Fibroblast of lung (primary cell): Measurements from ENCODE around the gene GCAT. TPM values are rescaled to one million over a fixed set of nuclear protein-coding genes. Genes with fewer than 3 reads are reported as not detected.

Experiments
- DNase-seq, 2 donors: peaks; one replicate each; pipeline versions ENCODE4 v3.0.0 to v3.0.0-alpha.2; 2010; ENCODE audit warnings: low read depth in 2 of 2
- H2AFZ ChIP-seq: 2 replicates; pipeline ENCODE4 v1.5.1; 2012; ENCODE audit warnings: low read length, control low read depth, inconsistent platforms
- H3K27ac ChIP-seq: 2 replicates; pipeline ENCODE4 v1.5.1; 2011; ENCODE audit warnings: low read length, control low read depth; ENCODE audit not compliant: insufficient read depth
- H3K27me3 ChIP-seq: 2 replicates; pipeline ENCODE4 v1.5.1; 2011; ENCODE audit warnings: mild to moderate bottlenecking, low read length; ENCODE audit not compliant: control insufficient read depth, insufficient read depth
- H3K36me3 ChIP-seq: 2 replicates; pipeline ENCODE4 v1.5.1; 2011; ENCODE audit warnings: low read length; ENCODE audit not compliant: control insufficient read depth, insufficient read depth
- H3K4me1 ChIP-seq: 2 replicates; pipeline ENCODE4 v1.5.1; 2011; ENCODE audit warnings: low read length; ENCODE audit not compliant: control insufficient read depth, insufficient read depth; ENCODE audit errors: extremely low read depth
- H3K4me2 ChIP-seq: 2 replicates; pipeline ENCODE4 v1.5.1; 2011; ENCODE audit warnings: low read length, control low read depth; ENCODE audit not compliant: insufficient read depth; ENCODE audit errors: extremely low read depth
- H3K4me3 ChIP-seq, 4 experiments: fragments of 200-600 bp in 1 of 4; sonication (generic) in 1 of 4; replicated peaks in 1 of 4; 2 replicates each; pipeline ENCODE4 v1.5.1; 2011 to 2016; ENCODE audit warnings: low read length in 4 of 4, low read depth in 3 of 4, mild to moderate bottlenecking in 3 of 4, control low read depth in 2 of 4, inconsistent platforms in 1 of 4, mixed read lengths in 1 of 4; ENCODE audit not compliant: insufficient read depth in 1 of 4; ENCODE audit errors: control extremely low read depth in 1 of 4
- H3K79me2 ChIP-seq: 2 replicates; pipeline ENCODE4 v1.5.1; 2012; ENCODE audit warnings: mild to moderate bottlenecking, low read length, inconsistent platforms; ENCODE audit not compliant: control insufficient read depth, insufficient read depth
- H3K9ac ChIP-seq: 2 replicates; pipeline ENCODE4 v1.5.1; 2011; ENCODE audit warnings: mild to moderate bottlenecking, low read length, control low read depth; ENCODE audit not compliant: insufficient read depth
- H3K9me3 ChIP-seq: 2 replicates; pipeline ENCODE4 v1.5.1; 2012; ENCODE audit warnings: low read depth, low read length; ENCODE audit not compliant: control insufficient read depth, insufficient read depth
- H4K20me1 ChIP-seq: 2 replicates; pipeline ENCODE4 v1.5.1; 2011; ENCODE audit warnings: low read length; ENCODE audit not compliant: control insufficient read depth, insufficient read depth; ENCODE audit errors: extremely low read depth
- CTCF ChIP-seq, 2 donors: IDR thresholded peaks in 1 of 2; conservative IDR thresholded peaks in 1 of 2; 1 replicate in 1 of 2; 2 replicates in 1 of 2; pipeline ENCODE4 v1.5.1; 2011 to 2012; ENCODE audit warnings: low read length in 2 of 2, control low read depth in 1 of 2, inconsistent platforms in 1 of 2, low read depth in 1 of 2, mild to moderate bottlenecking in 1 of 2
- EZH2 ChIP-seq: IDR thresholded peaks from 2 replicates; pipeline ENCODE4 v1.5.1; 2012; ENCODE audit warnings: low read length, control low read depth, mild to moderate bottlenecking; ENCODE audit errors: missing control alignments
- polyA plus RNA-seq, 2 donors: library from polyadenylated mRNA; depleted of rRNA in 1 of 2; stranded (reverse) in 1 of 2; unstranded in 1 of 2; fragments of >200 nt; gene quantifications; 2 replicates each; pipeline ENCODE4 v1.2.1, GENCODE V29; 2011 to 2012; ENCODE audit warnings: missing spikeins in 1 of 2
- total RNA-seq: library from RNA; depleted of rRNA; stranded (reverse); fragments of >200 nt; gene quantifications from 2 replicates; pipeline ENCODE4 v1.2.1, GENCODE V29; 2014

The GCAT gene
- total and polyA plus RNA-seq, 2 donors (not counting 1 experiment from before 2014, with no cell fraction given): 6.6 to 11.9 TPM

- TF ChIP-seq CTCF (conservative IDR thresholded peaks at IDR 0.05 in 1 of 2, IDR thresholded peaks at IDR 0.05 in 1 of 2; ENCODE audit: low read depth in 1 of 2, low read length in 2 of 2) (no peak), EZH2 (no peak)
- H3K4me1 ChIP-seq: no peaks in the 10 kb centered on the region
- no peak overlapping the region for H3K4me3 ChIP-seq
- H2AFZ ChIP-seq: no peak overlapping the region
- H3K36me3 ChIP-seq: peaks cover 13% of the 10 kb centered on the region
- no peaks in the 10 kb centered on the region for H4K20me1 ChIP-seq
- no peaks in the 10 kb centered on the region for H3K9me3 ChIP-seq
- H3K9ac ChIP-seq: no peak overlapping the region
- H3K27ac ChIP-seq: no peak overlapping the region
- no peak overlapping the region for H3K4me2 ChIP-seq
- H3K27me3 ChIP-seq: no peaks in the 10 kb centered on the region
- DNase-seq: no peak
- peaks cover 46% of the 10 kb centered on the region for H3K79me2 ChIP-seq
Observed at GRCh38 chr22:37850801-37851200, 43.1 kb downstream of the GCAT start.

GRCh38 chr22:37852418-37852817 lies 44.7 kb downstream of the GCAT start:
- DNase-seq: no peak

GRCh38 chr22:37854946-37855345 lies 47.2 kb downstream of the GCAT start:
- H3K36me3 ChIP-seq: peaks cover 19% of the 10 kb centered on the region
- TF ChIP-seq EZH2 (no peak), CTCF (conservative IDR thresholded peaks at IDR 0.05 in 1 of 2, IDR thresholded peaks at IDR 0.05 in 1 of 2; ENCODE audit: low read depth in 1 of 2, low read length in 2 of 2) (no peak)
- DNase-seq: no peak
- no peaks in the 10 kb centered on the region for H3K4me1 ChIP-seq
- H3K9me3 ChIP-seq: no peaks in the 10 kb centered on the region
- no peaks in the 10 kb centered on the region for H3K27me3 ChIP-seq
- H3K79me2 ChIP-seq: peaks cover 36% of the 10 kb centered on the region
- no peak overlapping the region for H3K27ac ChIP-seq
- no peak overlapping the region for H3K4me3 ChIP-seq
- H3K9ac ChIP-seq: no peak overlapping the region
- no peak overlapping the region for H3K4me2 ChIP-seq
- no peak overlapping the region for H2AFZ ChIP-seq
- no peaks in the 10 kb centered on the region for H4K20me1 ChIP-seq

More at GRCh38 chr22:37852418-37852817, 44.7 kb downstream of the GCAT start:
- Histone ChIP-seq H3K4me1 (no peaks in the 10 kb centered on the region), H3K79me2 (peaks cover 46% of the 10 kb centered on the region), H3K27me3 (no peaks in the 10 kb centered on the region), H4K20me1 (no peaks in the 10 kb centered on the region), H3K4me2 (no peak overlapping the region), H3K36me3 (peaks cover 15% of the 10 kb centered on the region), H3K27ac (no peak overlapping the region), H2AFZ (no peak overlapping the region), H3K9me3 (no peaks in the 10 kb centered on the region), H3K4me3 (no peak overlapping the region), H3K9ac (no peak overlapping the region)
- no peak for TF ChIP-seq CTCF (conservative IDR thresholded peaks at IDR 0.05 in 1 of 2, IDR thresholded peaks at IDR 0.05 in 1 of 2; ENCODE audit: low read depth in 1 of 2, low read length in 2 of 2)
- no peak for TF ChIP-seq EZH2
